Mesothelial cell of epicardium (in vitro differentiated cells): ENCODE data around the gene HSP90AA1. TPM values are rescaled to one million over a fixed set of nuclear protein-coding genes. Genes with fewer than 3 reads are reported as not detected.

ENCODE experiments used
- DNase-seq, 2 experiments: peaks; one replicate each; pipeline ENCODE4 v3.0.0; 2021; ENCODE audit warnings: low spot score in 2 of 2; ENCODE audit not compliant: unreplicated experiment in 2 of 2
- H3K27ac Mint-ChIP-seq: 2 replicates; pipeline ENCODE4 v1.8.0; 2021; ENCODE audit warnings: mixed read lengths
- H3K27me3 Mint-ChIP-seq: 2 replicates; pipeline ENCODE4 v1.8.0; 2021; ENCODE audit warnings: low read depth, mixed read lengths
- H3K36me3 Mint-ChIP-seq: 2 replicates; pipeline ENCODE4 v1.8.0; 2021; ENCODE audit warnings: mixed read lengths
- H3K4me1 Mint-ChIP-seq: 2 replicates; pipeline ENCODE4 v1.8.0; 2021; ENCODE audit warnings: mixed read lengths
- H3K4me3 Mint-ChIP-seq: 2 replicates; pipeline ENCODE4 v1.8.0; 2021; ENCODE audit warnings: mild to moderate bottlenecking, moderate library complexity, mixed read lengths
- H3K9me3 Mint-ChIP-seq: 2 replicates; pipeline ENCODE4 v1.8.0; 2021; ENCODE audit warnings: mixed read lengths
- CTCF ChIP-seq: fragments of 200-600 bp; sonication (generic); IDR thresholded peaks from one replicate; pipeline ENCODE4 v1.5.0; 2021; ENCODE audit warnings: antibody characterized with exemption; ENCODE audit not compliant: unreplicated experiment
- total RNA-seq: library from RNA; stranded (reverse); gene quantifications from 3 replicates; pipeline ENCODE4 v1.2.1, GENCODE V29; 2021

Gene HSP90AA1
- total RNA-seq, 1 donor from 2014 or later, result 325 TPM

GRCh38 chr14:102035914-102036313 lies 50.9 kb downstream of the HSP90AA1 start:
- Mint-ChIP-seq H3K9me3 (no peaks in the 10 kb centered on the region), H3K36me3 (peaks cover 67% of the 10 kb centered on the region), H3K27ac (no peak overlapping the region), H3K4me1 (no peaks in the 10 kb centered on the region), H3K27me3 (no peaks in the 10 kb centered on the region), H3K4me3 (no peak overlapping the region)
- no peak for TF ChIP-seq CTCF
- DNase-seq, result no peak

- DNase-seq, result no peak
- Mint-ChIP-seq H3K4me1 (no peaks in the 10 kb centered on the region), H3K36me3 (peaks cover 64% of the 10 kb centered on the region), H3K4me3 (no peak overlapping the region), H3K27ac (no peak overlapping the region), H3K9me3 (no peaks in the 10 kb centered on the region), H3K27me3 (no peaks in the 10 kb centered on the region)
- no peak for TF ChIP-seq CTCF
These were observed 52.5 kb downstream of the HSP90AA1 start for GRCh38 chr14:102034301-102034700.

DNA sequence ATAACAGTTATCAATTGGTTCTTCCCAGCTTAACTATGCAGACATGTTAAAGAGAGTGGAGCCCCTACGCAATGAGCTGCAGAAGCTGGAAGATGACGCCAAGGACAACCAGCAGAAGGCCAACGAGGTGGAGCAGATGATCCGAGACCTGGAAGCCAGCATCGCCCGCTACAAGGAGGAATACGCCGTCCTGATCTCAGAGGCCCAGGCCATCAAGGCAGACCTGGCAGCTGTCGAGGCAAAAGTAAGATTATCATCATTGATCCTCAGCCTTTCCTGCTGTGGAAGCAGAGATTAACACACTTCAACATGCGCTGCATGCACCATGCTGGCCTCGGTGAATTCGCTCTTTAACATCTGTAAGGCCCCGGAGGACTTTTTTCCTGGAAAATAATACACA lies 53.6 kb downstream of the HSP90AA1 start:
- H3K9me3 Mint-ChIP-seq, result no peaks in the 10 kb centered on the region
- no peak overlapping the region for H3K27ac Mint-ChIP-seq
- no peak for DNase-seq
- H3K27me3 Mint-ChIP-seq, result no peaks in the 10 kb centered on the region
- no peak overlapping the region for H3K4me3 Mint-ChIP-seq
- H3K4me1 Mint-ChIP-seq, result no peaks in the 10 kb centered on the region
- no peak for TF ChIP-seq CTCF
- H3K36me3 Mint-ChIP-seq, result peaks cover 61% of the 10 kb centered on the region

Other genes starting within 250 kb of the HSP90AA1 start
- 460 to 515 TPM (median 465 TPM) in 3 replicates for gene DYNC1H1, start 122.5 kb downstream of the HSP90AA1 start, total RNA-seq
- gene WDR20, start 52.9 kb upstream of the HSP90AA1 start, total RNA-seq, result 39.2 to 41.5 TPM (median 39.5 TPM) in 3 replicates
- gene MOK, start 218.1 kb upstream of the HSP90AA1 start, total RNA-seq, result 33.7 to 37.2 TPM (median 34.9 TPM) in 3 replicates
- 17.0 to 20.1 TPM (median 19.2 TPM) in 3 replicates for gene ZNF839, start 232.7 kb upstream of the HSP90AA1 start, total RNA-seq